ENCODE measurements around the gene PDE6B.

PDE6B gene

GRCh38 chr4:678331-679103, 53.1 kb downstream of the PDE6B start:
- H3K4me3 ChIP-seq, result no peak overlapping the region
- H3K27ac ChIP-seq, result no peak overlapping the region
- H3K4me1 ChIP-seq, result peaks cover 0 to 39% (median 22%) of the 10 kb centered on the region in 4 donors
- intact Hi-C loops (cut with DNase I; ENCODE audit: low total_unique reads), result loop anchor here (10.0 kb wide), 3 partner anchors 106 to 344 kb away; partner anchors contain the start of gene ZNF141
- H3K9me3 ChIP-seq, result no peaks in the 10 kb centered on the region
- no peak for DNase-seq
- H3K27me3 ChIP-seq, result peaks cover 0 to 71% of the 10 kb centered on the region in 2 donors
- TF ChIP-seq CTCF (IDR thresholded peaks at IDR 0.05), result no peak
- no peaks in the 10 kb centered on the region for H3K36me3 ChIP-seq

- Histone ChIP-seq H3K36me3 (no peaks in the 10 kb centered on the region), H3K27ac (no peak overlapping the region), H3K4me3 (no peak overlapping the region), H3K27me3 (peaks cover 0 to 75% of the 10 kb centered on the region in 2 donors), H3K4me1 (peaks cover 0 to 36% (median 19%) of the 10 kb centered on the region in 4 donors), H3K9me3 (no peaks in the 10 kb centered on the region)
- TF ChIP-seq CTCF (IDR thresholded peaks at IDR 0.05), result no peak
- DNase-seq, result no peak
- intact Hi-C loops (cut with DNase I; ENCODE audit: low total_unique reads), result loop anchor here (10.0 kb wide), 3 partner anchors 106 to 344 kb away; partner anchors contain the start of gene ZNF141
These were observed 53.7 kb downstream of the PDE6B start for GRCh38 chr4:679104-679481.

- Histone ChIP-seq H3K4me1 (peaks cover 0 to 36% (median 19%) of the 10 kb centered on the region in 4 donors), H3K9me3 (no peaks in the 10 kb centered on the region), H3K27me3 (peaks cover 0 to 75% of the 10 kb centered on the region in 2 donors), H3K27ac (no peak overlapping the region), H3K36me3 (no peaks in the 10 kb centered on the region), H3K4me3 (no peak overlapping the region)
- DNase-seq, result no peak
- no peak for TF ChIP-seq CTCF (IDR thresholded peaks at IDR 0.05)
- intact Hi-C loops (cut with DNase I; ENCODE audit: low total_unique reads), result loop anchor here (10.0 kb wide), 3 partner anchors 105 to 345 kb away; partner anchors contain the start of gene ZNF141
These were observed 54.3 kb downstream of the PDE6B start for GRCh38 chr4:679629-680028.

GRCh38 chr4:680091-680490, 54.7 kb downstream of the PDE6B start:
- Histone ChIP-seq H3K4me3 (no peak overlapping the region), H3K36me3 (no peaks in the 10 kb centered on the region), H3K27ac (no peak overlapping the region), H3K27me3 (peaks cover 0 to 75% of the 10 kb centered on the region in 2 donors), H3K9me3 (no peaks in the 10 kb centered on the region), H3K4me1 (peaks cover 0 to 32% (median 16%) of the 10 kb centered on the region in 4 donors)
- no peak for TF ChIP-seq CTCF (IDR thresholded peaks at IDR 0.05)
- intact Hi-C loops (cut with DNase I; ENCODE audit: low total_unique reads), result no loop called here
- no peak for DNase-seq

- no peak for DNase-seq
- H3K9me3 ChIP-seq, result no peaks in the 10 kb centered on the region
- H3K4me3 ChIP-seq, result peak overlapping the region in 1 of 2 donors; percentile 45
- no peak overlapping the region for H3K27ac ChIP-seq
- intact Hi-C loops (cut with DNase I; ENCODE audit: low total_unique reads), result no loop called here
- peaks cover 0 to 75% of the 10 kb centered on the region in 2 donors for H3K27me3 ChIP-seq
- TF ChIP-seq CTCF (IDR thresholded peaks at IDR 0.05), result no peak
- peaks cover 0 to 27% (median 12%) of the 10 kb centered on the region in 4 donors for H3K4me1 ChIP-seq
- H3K36me3 ChIP-seq, result peaks cover 0 to under 1% (median 0%) of the 10 kb centered on the region in 3 donors
These were observed 55.2 kb downstream of the PDE6B start for GRCh38 chr4:680551-680927.

Data from tibial artery (tissue), 4 donors.